ENCODE results near the gene UNC93A.
"Not testable (repeated sequence)": the region's sequence is repeated elsewhere in the genome, so short reads cannot be mapped to it uniquely, and the experiment has no call there.

UNC93A gene

DNA sequence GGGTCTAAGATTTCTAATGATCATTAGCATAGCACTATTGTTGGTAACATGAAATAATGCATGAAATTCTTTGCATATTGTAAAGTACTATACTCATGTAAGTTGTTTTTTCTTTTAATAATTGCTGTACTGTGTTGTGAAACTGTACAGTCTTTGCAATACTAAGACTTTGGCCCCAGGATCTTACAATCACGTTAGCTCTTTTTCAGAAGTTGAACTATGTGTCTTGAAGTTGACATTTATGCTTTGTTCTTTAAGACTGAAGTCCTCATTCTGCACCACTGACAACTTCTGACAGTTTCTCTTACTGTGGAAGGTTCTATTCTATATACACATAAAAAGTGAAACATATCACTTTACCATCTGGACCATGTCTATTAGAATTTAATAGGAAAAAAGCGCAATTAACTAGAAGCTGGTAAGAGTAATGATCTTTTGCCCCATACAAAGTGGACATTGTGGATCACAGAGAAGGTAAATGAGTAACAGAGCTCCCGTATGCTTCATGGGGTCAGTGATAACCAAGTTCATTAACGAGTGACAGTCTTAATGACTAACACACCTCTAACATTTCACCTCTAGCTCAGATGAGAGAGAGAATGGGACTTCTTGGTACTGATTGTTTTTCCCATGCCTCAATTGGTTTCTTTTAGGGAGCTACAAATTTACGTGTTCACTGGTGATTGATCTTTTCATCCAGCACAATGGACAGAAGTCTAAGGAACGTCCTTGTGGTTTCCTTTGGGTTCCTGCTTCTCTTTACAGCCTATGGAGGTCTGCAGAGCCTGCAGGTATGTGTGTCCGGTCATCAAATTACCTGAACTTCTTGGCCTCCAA lies at the start of gene UNC93A:
UNC93A (plus strand) TSS at position 530 of the 837 bp plus-strand sequence; CDS start at position 705, 175 bp downstream.
- DNase-seq (ENCODE audit: low read depth in 2 of 2): no peak

DNA sequence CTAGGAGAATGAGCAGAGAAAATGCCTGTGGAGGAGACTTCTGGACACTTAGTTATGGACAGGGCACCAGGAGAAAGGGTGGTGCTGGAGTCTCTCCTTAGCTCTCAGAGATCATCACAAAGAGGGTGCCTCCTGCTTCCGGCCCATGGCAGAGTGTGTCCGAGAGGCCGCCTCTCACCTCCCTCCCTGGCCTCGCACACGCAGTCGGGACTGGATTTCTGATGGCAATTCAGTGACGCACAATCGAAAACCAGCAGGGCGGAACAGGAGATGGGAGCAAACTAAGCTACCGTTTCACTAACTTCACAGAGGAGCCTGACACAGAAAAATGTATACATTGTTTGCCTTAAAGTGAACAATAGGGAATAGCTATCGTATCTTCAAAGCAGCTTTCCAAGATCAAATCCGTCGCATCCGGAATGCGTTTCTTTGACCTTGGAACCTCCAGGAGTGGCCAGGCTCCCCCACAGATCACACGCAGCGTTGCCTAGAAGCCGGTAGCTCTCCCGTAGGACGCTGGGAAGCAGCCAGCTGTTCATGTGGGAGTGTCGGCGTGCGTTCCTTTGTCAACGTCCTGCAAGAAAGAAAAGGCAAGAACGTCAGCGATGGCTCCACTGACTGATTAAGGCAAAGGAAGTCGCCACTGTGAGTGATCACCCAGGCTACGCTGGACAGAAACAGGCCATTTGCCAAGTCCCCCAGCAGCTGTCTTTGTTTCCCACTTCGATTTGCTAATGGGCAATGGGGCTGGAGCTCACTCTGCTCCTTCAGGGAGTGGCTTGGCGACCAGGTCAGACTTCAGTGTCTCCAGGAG lies 49.6 kb upstream of the UNC93A start:
- not testable (repeated sequence) for DNase-seq (ENCODE audit: low read depth in 2 of 2)

DNA sequence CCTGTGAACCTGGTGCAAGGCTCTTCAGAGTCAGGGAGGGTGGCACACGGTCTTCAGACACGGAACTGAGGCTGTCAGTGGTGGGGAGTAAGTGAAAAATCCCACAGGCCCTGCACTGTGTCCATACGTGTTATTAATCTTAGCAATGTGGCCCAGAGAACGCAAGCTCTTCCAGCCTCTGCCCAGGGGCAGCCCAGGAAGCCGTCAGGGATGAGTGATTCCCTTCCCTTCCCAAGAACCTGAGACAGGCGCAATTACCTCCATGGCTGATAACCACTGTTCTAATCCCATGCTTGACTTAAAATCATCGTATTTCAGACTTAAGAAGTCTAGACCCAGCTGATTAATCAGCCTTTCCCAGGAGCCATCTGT lies 49.0 kb upstream of the UNC93A start:
- DNase-seq (ENCODE audit: low read depth in 2 of 2): not testable (repeated sequence)

DNA sequence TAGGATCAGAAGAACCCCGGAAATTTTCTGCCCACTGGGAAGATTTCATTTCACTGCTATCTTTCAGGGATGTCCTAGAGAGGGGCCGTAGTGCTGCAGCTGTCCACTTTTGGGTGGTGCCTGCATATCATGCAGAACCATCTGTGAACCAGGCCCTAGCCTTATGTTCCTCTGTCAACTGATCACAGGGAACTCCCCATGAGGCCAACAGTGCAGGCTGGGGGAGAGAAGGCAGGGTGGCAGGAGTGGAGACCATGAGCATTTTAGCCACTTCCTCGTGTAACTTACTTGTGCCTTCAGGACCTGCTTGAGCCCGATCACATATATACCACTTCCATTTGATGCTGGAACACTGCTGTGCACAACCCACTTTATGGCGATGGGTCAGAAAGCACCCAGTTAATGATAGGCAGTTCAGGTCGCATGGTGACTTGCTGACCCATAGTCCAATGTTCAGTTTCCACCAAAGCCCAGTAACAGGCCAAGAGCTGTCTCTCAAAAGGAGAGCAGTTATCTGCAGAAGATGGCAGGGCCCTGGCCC lies 48.5 kb upstream of the UNC93A start:
- not testable (repeated sequence) for DNase-seq (ENCODE audit: low read depth in 2 of 2)

DNA sequence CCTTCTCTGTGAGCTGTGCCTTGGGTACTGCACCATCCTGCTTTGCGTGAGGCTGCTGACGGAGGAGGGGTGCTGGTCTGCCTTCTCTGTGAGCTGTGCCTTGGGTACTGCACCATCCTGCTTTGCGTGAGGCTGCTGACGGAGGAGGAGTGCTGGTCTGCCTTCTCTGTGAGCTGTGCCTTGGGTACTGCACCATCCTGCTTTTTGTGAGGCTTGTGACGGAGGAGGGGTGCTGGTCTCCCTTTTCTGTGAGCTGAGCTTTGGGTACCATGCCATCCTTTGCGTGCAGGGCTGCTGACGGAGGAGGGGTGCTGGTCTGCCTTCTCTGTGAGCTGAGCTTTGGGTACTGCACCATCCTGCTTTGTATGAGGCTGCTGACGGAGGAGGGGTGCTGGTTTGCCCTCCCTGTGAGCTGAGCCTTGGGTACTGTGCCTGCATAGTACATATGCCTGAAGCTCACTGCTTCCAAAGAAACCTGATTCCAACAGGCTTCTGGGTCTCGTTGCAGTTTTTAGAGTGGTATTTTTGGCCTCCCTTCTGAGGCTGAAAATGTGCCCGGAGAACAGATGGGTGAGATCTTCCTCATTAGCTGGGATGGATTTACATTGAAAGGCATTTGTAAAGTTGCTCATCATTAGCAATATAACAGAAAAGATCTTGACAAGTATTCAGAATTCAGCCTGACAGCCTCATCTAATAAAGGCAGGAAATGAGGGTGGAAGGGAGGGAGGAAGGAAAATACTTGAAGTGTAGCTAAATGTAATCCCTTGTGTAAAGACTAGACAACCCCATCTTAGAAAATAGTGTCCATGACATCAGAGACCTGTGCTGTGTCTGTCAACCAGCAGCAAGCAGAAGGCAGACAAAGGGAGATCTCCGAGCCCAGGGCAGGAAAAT lies 46.8 kb upstream of the UNC93A start:
- DNase-seq (ENCODE audit: low read depth in 2 of 2): no peak

DNA sequence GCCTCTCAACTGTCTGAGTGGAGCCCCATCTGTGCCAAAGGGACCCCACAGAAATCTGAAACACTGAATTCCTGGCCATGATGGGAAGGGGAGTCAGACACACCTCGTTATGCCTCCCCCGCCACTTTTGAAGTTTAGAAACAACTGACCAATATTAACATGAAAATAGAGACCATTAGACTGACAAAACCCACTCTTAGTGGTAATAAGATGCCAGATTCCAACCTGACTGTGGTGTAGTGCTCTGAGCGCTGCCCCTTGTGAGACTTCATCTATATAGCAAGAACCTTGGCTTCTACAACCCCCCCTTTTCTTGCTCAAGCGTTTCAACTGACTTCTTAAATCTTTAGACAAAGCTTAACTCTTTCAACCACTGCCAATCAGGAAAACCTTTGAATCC lies 46.1 kb upstream of the UNC93A start:
- no peak for DNase-seq (ENCODE audit: low read depth in 2 of 2)

DNA sequence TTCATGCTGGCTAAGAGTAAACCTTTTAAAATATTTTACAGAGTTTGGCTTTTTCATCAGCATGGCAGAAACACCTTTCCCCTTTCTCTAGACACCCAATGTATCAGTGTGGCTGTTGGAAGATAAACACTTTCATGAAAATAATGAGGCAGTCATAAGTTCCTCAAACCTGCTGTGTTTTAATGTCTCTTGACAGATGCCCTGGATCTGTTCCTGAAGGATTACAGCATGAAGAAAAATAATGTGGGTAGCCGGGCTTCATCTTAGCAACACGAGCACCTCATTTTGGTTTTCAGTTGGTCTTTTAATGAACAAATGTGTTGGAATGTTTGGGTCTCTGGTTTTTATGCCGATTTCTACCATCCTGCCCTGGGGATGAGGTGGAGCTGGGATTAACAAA lies 45.5 kb upstream of the UNC93A start:
- no peak for DNase-seq (ENCODE audit: low read depth in 2 of 2)

DNA sequence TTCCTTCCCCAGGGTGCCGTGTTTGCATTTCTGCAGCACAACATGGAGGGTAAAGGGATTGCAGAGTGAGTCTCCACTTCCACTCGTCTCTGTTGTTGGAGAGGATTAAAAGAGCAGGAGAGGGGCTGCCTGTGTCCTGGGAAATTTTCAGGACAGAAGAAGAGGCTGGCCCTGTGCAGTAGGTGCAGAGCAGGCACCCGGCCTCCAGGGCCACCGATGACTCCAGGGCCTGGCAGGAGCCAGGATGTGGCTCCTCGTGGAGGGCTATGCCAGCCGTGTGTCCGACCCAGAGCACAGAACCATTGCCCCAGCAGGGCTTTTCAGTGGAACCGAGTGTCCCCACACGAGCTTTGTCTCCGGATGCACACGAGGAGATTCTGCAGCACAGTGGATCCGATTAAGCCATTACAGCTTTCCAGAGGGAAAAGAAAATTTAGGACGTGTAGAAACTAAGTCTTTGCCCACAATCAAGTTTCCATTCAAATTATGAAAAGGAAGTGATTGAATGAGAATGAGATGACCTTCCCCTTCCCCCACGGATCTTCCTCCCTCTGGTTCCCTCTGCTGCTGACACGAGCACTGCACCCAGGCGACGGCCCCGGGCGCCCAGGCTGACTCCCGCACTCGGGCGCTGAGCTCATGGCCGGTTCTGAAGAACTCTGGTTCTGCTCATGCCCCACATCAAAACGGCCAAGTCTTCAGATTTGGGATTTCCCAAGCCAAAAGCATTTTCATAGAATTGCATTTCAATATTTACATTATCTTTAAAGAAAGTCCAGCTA lies 43.1 kb upstream of the UNC93A start:
- DNase-seq (ENCODE audit: low read depth in 2 of 2): no peak

DNA sequence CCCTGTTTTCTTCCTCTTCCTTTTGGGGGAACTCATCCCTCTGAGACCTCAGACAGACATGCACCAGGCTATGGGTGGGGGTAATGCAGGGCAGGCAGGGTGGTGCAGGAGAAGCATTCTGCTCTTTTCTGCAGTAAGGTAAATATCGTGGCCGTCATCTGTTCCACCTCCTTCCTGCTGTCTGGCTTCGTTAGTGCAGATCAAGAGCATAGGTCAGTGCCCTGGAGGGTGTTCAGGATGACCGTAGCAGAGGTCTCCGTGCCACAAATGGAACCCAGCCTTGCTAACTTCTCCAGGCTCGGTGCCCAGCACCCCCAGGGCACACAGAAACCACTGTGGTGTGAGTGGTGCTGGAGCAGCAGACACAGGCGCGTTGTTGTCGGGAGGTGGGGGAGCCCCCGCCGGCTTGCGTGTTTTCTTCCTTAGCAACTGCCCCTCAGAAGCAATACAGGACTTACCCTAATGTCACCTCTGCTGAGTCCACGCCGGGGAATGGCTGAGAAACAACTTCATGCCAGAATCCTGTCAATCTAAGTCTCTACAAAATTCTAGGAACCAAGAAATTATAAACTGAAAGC lies 42.1 kb upstream of the UNC93A start:
- not testable (repeated sequence) for DNase-seq (ENCODE audit: low read depth in 2 of 2)

DNA sequence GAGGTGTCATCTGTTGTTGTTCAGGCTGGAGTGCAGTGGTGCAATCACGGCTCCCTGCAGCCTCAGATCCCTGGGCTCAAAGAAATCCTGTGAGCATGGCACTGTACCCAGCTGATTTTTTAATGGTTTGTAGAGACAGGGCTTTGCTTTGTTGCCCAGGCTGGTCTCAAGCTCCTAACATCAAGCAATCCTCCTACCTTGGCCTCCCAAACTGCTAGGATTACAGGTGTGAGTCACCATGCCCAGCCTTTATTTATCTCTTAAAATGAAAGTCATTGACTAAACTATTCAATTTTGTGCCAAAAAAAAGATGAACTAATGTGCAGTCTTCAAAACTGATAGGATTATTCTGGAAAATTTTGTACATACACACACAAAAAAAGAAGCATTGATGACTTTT lies 38.8 kb upstream of the UNC93A start:
- no peak for DNase-seq (ENCODE audit: low read depth in 2 of 2)

DNA sequence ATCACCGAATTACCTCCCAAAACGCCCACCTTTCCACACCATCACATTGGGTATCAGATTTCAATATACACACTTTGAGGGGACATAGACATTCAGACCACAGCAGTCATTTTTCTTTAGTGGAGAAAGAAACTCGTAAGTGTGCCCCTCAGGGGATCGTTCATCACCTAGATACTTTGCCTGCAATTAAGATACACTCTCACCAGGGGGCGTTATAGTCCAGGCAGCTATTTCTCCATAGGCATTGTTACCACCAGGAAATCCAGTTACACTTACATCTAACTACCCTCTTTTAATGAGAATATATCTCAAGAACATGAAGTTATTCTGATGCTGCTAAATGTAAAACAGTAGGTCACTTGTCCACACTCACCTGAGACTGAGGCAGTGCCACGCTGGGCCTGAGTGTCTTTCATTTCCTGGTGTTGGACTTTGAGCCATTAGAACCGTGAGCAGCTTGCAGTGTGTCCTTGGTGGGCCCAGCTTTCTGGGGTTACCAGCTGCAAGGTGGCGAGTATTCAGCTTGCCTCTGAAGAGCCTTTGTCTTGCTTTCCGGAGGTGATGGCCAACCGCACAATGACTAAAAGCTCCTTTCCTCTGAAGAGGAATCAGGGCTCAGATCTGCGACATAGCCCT lies 35.1 kb upstream of the UNC93A start:
- no peak for DNase-seq (ENCODE audit: low read depth in 2 of 2)

DNA sequence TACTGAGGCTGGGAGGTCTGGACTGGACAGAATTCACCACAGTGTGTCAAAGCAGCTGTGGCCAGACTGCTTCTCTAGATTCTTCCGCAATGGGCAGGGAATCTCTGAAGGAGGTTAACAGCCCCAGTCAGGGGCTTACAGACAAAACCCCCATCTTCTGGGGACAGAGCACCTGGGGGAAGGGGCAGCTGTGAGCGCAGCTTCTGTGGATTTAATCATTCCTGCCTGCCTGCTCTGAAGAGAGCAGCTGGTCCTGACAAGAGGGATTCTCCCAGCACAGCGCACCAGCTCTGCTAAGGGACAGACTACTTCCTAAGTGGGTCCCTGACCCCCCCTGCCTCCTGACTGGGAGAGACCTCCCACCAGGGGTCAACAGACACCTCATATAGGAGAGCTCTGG lies 32.5 kb upstream of the UNC93A start:
- no peak for DNase-seq (ENCODE audit: low read depth in 2 of 2)

DNA sequence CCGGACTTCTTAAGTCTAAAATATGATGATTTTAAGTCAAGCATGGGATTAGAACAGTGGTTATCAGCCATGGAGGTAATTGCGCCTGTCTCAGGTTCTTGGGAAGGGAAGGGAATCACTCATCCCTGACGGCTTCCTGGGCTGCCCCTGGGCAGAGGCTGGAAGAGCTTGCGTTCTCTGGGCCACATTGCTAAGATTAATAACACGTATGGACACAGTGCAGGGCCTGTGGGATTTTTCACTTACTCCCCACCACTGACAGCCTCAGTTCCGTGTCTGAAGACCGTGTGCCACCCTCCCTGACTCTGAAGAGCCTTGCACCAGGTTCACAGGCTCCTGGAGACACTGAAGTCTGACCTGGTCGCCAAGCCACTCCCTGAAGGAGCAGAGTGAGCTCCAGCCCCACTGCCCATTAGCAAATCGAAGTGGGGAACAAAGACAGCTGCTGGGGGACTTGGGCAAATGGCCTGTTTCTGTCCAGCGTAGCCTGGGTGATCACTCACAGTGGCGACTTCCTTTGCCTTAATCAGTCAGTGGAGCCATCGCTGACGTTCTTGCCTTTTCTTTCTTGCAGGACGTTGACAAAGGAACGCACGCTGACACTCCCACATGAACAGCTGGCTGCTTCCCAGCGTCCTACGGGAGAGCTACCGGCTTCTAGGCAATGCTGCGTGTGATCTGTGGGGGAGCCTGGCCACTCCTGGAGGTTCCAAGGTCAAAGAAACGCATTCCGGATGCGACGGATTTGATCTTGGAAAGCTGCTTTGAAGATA lies 24.9 kb upstream of the UNC93A start:
- DNase-seq (ENCODE audit: low read depth in 2 of 2): not testable (repeated sequence)

DNA sequence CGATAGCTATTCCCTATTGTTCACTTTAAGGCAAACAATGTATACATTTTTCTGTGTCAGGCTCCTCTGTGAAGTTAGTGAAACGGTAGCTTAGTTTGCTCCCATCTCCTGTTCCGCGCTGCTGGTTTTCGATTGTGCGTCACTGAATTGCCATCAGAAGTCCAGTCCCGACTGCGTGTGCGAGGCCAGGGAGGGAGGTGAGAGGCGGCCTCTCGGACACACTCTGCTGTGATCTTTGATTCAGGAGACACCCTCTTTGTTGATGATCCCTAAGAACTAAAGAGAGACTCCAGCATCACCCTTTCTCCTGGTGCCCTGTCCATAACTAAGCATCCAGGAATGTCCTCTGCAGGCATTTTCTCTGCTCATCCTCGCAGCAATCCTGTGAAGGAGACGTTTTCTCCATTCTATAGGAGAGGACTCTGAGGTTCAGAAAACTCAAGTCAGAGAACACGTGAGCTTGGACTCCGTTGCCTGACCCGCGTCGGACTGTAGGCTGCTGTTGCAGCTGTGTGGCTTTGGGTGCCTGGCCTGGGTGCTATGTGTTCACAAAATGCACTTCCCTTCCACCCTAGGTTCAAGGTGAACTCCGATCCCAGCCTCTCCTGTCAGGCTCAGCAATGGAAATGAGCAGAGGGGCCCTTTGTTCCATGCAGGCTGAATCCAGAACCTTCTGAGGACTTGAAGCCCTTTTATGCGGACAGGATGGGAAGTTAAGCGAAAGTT lies 24.1 kb upstream of the UNC93A start:
- DNase-seq (ENCODE audit: low read depth in 2 of 2): no peak

DNA sequence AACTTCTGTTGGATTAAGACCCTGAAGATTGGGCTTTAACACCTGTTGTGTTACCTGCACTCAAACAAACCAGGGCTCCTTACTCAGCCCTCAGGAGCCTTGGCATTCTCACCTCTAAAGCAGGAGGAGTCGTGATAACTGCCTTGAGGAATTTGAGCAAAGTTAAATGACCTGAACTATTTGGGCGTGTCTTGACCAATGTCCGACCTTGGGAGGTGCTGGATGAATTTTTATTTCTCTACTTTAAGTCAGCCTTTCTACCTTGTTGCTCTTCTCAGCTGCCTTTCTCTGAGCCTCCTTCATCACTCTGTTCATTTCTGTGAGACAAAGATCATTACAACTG lies 23.6 kb upstream of the UNC93A start:
- not testable (repeated sequence) for DNase-seq (ENCODE audit: low read depth in 2 of 2)

DNA sequence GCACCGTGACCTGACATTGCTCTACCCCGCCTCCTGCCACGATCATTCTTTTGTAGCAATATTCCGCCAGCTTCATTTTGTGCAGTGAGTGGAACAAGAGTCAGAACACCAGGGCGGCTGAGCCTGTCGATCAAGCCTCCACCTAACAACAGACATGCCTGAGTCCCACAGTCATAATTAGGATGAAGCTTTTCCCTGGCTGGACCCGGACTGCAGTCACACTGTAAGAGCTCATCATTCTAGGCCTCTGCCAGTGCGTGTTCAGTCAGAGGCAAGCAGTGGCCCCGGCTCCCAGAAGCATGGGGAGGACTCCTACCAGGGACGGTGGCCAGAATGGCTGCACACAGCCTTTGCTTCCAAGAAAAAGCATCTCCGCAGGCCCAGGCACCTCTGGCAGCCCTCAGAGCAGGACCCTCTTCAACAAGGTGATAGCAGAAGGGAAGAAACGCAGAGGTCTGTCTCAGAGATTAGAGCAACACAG lies 23.2 kb upstream of the UNC93A start:
- no peak for DNase-seq (ENCODE audit: low read depth in 2 of 2)

DNA sequence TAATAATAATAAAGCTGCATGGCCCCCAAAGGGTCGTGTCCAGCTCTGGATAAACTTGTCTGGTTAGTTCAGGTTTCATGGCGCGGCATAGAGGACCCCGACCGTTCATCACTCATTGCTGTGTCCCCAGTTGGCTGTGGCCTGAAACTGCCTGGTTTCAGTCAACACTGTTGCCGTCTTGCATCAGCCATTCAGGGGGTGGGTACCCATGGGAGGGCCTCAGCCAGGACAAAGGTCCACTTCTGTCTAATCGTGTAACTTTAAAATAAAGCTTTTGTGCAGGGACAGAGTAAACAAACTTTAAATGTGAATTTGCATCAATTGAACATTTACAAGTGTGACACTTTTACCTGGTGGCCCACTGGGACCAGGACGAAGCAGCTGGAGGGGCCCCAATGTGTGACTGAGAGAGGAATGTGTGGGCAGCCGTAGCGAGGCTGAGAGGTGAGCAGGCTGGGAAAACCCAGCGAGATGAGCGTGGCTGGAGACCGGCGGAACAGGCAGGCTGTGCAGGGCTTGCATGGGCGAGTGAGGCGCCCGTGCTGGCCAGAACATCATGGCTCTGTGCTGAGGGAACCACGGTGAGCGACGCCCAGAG lies 22.3 kb upstream of the UNC93A start:
- no peak for DNase-seq (ENCODE audit: low read depth in 2 of 2)
